ENCODE data around the gene STAG2. TPM values are rescaled to one million over a fixed set of nuclear protein-coding genes. Genes with fewer than 3 reads are reported as not detected.

STAG2 gene
- total RNA-seq, 1 experiment from 2014 or later, result 66.3 TPM

Other genes with a start within 250 kb of the STAG2 start
- 85.3 TPM for gene THOC2, start 228.7 kb upstream of the STAG2 start, total RNA-seq (2021; ENCODE audit: unreplicated experiment)
- gene XIAP, start 101.7 kb upstream of the STAG2 start, total RNA-seq (2021; ENCODE audit: unreplicated experiment), result 41.0 TPM

All from HCT116 (cell line).